Measurements from ENCODE around the gene PSME3.

DNA sequence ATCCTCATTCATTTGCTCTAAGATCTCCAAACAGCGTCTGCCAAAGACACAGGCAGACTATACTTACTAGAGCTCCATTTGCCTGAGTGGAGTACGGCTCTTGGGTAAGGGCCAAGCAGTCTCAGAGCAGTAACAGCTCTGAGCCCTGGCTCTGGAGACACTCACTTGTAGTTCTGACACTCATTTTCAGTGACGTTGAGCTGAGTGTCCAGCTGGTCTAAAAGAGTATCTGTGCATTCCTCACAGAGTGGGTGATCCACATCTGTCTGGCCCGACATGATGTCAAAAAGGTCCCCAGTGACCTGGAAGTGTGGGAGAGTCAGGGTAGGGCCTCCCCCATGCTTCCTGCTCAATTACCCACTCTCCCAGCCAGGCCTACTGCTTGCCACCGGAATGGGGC, 14.8 kb upstream of the PSME3 start:
- TF ChIP-seq, protein P1, sequence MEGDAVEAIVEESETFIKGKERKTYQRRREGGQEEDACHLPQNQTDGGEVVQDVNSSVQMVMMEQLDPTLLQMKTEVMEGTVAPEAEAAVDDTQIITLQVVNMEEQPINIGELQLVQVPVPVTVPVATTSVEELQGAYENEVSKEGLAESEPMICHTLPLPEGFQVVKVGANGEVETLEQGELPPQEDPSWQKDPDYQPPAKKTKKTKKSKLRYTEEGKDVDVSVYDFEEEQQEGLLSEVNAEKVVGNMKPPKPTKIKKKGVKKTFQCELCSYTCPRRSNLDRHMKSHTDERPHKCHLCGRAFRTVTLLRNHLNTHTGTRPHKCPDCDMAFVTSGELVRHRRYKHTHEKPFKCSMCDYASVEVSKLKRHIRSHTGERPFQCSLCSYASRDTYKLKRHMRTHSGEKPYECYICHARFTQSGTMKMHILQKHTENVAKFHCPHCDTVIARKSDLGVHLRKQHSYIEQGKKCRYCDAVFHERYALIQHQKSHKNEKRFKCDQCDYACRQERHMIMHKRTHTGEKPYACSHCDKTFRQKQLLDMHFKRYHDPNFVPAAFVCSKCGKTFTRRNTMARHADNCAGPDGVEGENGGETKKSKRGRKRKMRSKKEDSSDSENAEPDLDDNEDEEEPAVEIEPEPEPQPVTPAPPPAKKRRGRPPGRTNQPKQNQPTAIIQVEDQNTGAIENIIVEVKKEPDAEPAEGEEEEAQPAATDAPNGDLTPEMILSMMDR (conservative IDR thresholded peaks at IDR 0.05; ENCODE audit: low read depth, low read length), result no peak
- no peak for TF ChIP-seq EZH2 (IDR thresholded peaks at IDR 0.05; ENCODE audit: borderline replicate concordance, low read depth, low read length, poor library complexity, severe bottlenecking)

All from A673 (cell line).